ENCODE data around the gene EIF5A. TPM values are rescaled to one million over a fixed set of nuclear protein-coding genes. Genes with fewer than 3 reads are reported as not detected.
A peak's percentile ranks its signal among the peaks of the same experiment; 100 is the strongest.

Gene EIF5A
- total RNA-seq, 1 experiment from 2014 or later, result 1,142 TPM

DNA sequence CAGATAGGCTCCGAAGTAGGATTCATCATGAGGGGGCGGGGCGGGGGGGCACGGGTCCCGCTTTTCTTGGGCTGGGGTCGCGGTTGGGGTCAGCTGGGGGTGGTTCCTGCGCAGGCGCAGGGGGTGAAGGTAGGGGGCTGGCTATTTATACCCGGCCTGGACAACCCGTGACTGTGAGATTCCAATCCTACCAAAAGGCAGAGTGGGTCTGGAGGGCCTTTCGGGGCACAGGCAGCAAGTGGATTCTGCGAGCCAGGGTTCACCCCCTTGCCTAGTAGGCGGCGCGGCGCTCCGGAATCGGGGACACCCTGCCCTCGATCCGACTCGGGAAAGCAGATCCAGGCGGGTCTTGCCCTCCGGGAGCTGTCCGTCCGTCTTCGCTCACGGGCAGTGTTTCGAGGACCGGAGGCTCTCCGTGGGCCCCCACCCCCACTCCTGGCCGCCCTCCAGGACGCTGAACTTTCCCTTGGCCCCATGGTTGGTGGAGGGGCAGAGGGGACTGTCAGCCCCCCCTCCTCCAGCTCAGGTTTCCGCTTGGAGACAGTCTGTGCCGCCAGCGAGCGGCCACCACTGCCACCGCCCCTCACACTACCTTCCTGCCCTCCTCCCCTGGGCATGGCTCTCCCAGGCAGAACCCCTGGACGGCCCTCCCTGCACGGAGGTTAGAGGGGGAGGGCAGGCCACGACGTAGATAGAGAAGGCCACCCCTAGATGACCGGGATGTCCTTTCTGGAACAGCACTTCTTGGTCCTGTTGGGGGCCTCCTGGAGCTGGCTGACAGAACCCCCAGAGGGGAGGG is 25.3 kb upstream of the EIF5A start:
- H3K27ac Mint-ChIP-seq (ENCODE audit: low read depth, unreplicated experiment), result no peak overlapping the region
- peaks cover 5% of the 10 kb centered on the region for H3K27me3 Mint-ChIP-seq (ENCODE audit: insufficient read depth, unreplicated experiment)
- POLR2A ChIA-PET, result interaction anchor here (0.7 to 3.8 kb wide), 6 partner anchors 11 to 737 kb away, joined by 3 to 37 read pairs (median 8); no protein-coding TSS in a partner anchor
- intact Hi-C loops (cut with micrococcal nuclease), result no loop called here
- DNase-seq (ENCODE audit: unreplicated experiment), result no peak
- H3K4me3 Mint-ChIP-seq (ENCODE audit: unreplicated experiment), result peak overlapping the region; percentile 72
- no TSS peak for BruUV-seq (replicated peaks)
- H3K4me1 Mint-ChIP-seq (ENCODE audit: insufficient read depth, unreplicated experiment), result peaks cover 6% of the 10 kb centered on the region
- TF ChIP-seq, protein P1, sequence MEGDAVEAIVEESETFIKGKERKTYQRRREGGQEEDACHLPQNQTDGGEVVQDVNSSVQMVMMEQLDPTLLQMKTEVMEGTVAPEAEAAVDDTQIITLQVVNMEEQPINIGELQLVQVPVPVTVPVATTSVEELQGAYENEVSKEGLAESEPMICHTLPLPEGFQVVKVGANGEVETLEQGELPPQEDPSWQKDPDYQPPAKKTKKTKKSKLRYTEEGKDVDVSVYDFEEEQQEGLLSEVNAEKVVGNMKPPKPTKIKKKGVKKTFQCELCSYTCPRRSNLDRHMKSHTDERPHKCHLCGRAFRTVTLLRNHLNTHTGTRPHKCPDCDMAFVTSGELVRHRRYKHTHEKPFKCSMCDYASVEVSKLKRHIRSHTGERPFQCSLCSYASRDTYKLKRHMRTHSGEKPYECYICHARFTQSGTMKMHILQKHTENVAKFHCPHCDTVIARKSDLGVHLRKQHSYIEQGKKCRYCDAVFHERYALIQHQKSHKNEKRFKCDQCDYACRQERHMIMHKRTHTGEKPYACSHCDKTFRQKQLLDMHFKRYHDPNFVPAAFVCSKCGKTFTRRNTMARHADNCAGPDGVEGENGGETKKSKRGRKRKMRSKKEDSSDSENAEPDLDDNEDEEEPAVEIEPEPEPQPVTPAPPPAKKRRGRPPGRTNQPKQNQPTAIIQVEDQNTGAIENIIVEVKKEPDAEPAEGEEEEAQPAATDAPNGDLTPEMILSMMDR (IDR thresholded peaks at IDR 0.05; ENCODE audit: unreplicated experiment), result no peak
- H3K36me3 Mint-ChIP-seq (ENCODE audit: insufficient read depth, unreplicated experiment), result no peaks in the 10 kb centered on the region
- H3K9me3 Mint-ChIP-seq (ENCODE audit: unreplicated experiment), result no peaks in the 10 kb centered on the region
- CTCF ChIA-PET, result interaction anchor here (0.6 to 5.2 kb wide), 5 partner anchors 14 to 313 kb away, joined by 3 to 65 read pairs (median 3); no protein-coding TSS in a partner anchor

DNA sequence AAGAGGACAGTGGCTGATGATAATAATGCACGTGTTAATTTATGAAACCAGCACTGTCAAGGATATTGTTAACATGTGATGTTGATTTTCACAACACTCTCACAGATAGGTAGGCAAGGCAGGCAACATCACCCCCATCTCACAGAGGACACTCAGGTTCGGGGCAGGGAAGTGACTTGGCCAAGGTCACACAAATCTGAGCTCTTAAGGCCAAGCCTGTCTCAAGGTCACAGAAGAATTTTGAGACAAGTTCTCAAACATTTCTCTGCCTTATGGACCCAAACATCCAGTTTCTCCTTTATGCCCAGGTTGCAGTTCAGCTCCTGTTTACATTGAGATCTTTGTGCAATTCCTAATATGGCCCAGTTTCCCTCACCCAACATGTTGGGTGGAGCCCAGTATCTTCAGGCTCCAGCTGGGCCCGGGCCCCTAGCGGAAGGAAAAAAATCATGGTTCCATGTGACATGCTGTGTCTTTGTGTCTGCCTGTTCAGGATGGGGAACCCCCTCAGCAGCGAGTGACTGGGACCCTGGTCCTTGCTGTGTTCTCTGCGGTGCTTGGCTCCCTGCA is 24.6 kb upstream of the EIF5A start:
- H3K9me3 Mint-ChIP-seq (ENCODE audit: unreplicated experiment), result no peaks in the 10 kb centered on the region
- no peaks in the 10 kb centered on the region for H3K36me3 Mint-ChIP-seq (ENCODE audit: insufficient read depth, unreplicated experiment)
- H3K4me1 Mint-ChIP-seq (ENCODE audit: insufficient read depth, unreplicated experiment), result peaks cover 6% of the 10 kb centered on the region
- intact Hi-C loops (cut with micrococcal nuclease), result no loop called here
- BruUV-seq (replicated peaks), result no TSS peak
- TF ChIP-seq, protein P1 (IDR thresholded peaks at IDR 0.05; ENCODE audit: unreplicated experiment), result no peak
- POLR2A ChIA-PET, result interaction anchor here (0.7 to 1.2 kb wide), 3 partner anchors 10 to 737 kb away, joined by 3 to 4 read pairs (median 3); no protein-coding TSS in a partner anchor
- H3K4me3 Mint-ChIP-seq (ENCODE audit: unreplicated experiment), result no peak overlapping the region
- no peak for DNase-seq (ENCODE audit: unreplicated experiment)
- H3K27ac Mint-ChIP-seq (ENCODE audit: low read depth, unreplicated experiment), result no peak overlapping the region
- CTCF ChIA-PET, result interaction anchor here (0.6 to 5.2 kb wide), 3 partner anchors 14 to 313 kb away, joined by 3 to 65 read pairs (median 4); no protein-coding TSS in a partner anchor
- peaks cover 12% of the 10 kb centered on the region for H3K27me3 Mint-ChIP-seq (ENCODE audit: insufficient read depth, unreplicated experiment)

DNA sequence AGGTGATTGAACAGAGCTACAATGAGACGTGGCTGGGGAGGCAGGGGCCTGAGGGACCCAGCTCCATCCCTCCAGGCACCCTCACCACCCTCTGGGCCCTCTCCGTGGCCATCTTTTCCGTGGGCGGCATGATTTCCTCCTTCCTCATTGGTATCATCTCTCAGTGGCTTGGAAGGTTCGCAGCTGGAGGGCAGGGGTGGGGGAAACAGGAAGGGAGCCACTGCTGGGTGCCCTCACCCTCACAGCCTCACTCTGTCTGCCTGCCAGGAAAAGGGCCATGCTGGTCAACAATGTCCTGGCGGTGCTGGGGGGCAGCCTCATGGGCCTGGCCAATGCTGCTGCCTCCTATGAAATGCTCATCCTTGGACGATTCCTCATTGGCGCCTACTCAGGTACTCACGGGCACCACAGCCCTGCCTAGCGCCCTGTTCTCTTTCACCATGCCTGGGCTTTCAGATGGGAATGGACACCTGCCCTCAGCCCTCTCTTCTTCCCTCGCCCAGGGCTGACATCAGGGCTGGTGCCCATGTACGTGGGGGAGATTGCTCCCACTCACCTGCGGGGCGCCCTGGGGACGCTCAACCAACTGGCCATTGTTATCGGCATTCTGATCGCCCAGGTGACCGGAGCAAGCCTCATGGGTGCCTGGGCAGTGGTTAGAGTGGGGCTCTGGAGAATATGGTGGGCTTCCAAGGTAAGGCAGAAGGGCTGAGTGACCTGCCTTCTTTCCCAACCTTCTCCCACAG is 23.8 kb upstream of the EIF5A start:
- Mint-ChIP-seq H3K4me3 (ENCODE audit: unreplicated experiment) (no peak overlapping the region), H3K27me3 (ENCODE audit: insufficient read depth, unreplicated experiment) (peaks cover 20% of the 10 kb centered on the region), H3K9me3 (ENCODE audit: unreplicated experiment) (no peaks in the 10 kb centered on the region), H3K36me3 (ENCODE audit: insufficient read depth, unreplicated experiment) (no peaks in the 10 kb centered on the region), H3K4me1 (ENCODE audit: insufficient read depth, unreplicated experiment) (peaks cover 6% of the 10 kb centered on the region), H3K27ac (ENCODE audit: low read depth, unreplicated experiment) (no peak overlapping the region)
- CTCF ChIA-PET, result interaction anchor here (2.9 to 5.2 kb wide), 2 partner anchors 13 kb away, joined by 15 to 65 read pairs; no protein-coding TSS in a partner anchor
- DNase-seq (ENCODE audit: unreplicated experiment), result no peak
- POLR2A ChIA-PET, result interaction anchor here (1.2 kb wide), 1 partner anchor 9 kb away, joined by 4 read pairs; no protein-coding TSS in a partner anchor
- TF ChIP-seq, protein P1 (IDR thresholded peaks at IDR 0.05; ENCODE audit: unreplicated experiment), result no peak
- intact Hi-C loops (cut with micrococcal nuclease), result no loop called here
- BruUV-seq (replicated peaks), result no TSS peak

All from MCF 10A (cell line).